Transverse colon (tissue), 4 donors: Measurements from ENCODE around the gene HRC. TPM values are rescaled to one million over a fixed set of nuclear protein-coding genes. Genes with fewer than 3 reads are reported as not detected.

Experiments
- DNase-seq: peaks from one replicate; pipeline ENCODE4 v3.0.0-alpha.2; 2019
- H3K27ac ChIP-seq, 4 donors: fragments of 200-600 bp; sonication (generic); 2 replicates each; pipeline ENCODE4 v1.5.1; 2016 to 2018; ENCODE audit warnings: inconsistent platforms in 4 of 4
- H3K27me3 ChIP-seq: fragments of 200-600 bp; sonication (generic); 2 replicates; pipeline ENCODE4 v1.5.1; 2017; ENCODE audit warnings: inconsistent platforms
- H3K36me3 ChIP-seq, 4 donors: fragments of 200-600 bp; sonication (generic); 2 replicates each; pipeline ENCODE4 v1.5.1; 2017 to 2019; ENCODE audit warnings: inconsistent platforms in 4 of 4
- H3K4me1 ChIP-seq, 4 donors: fragments of 200-600 bp; sonication (generic); 2 replicates each; pipeline ENCODE4 v1.5.1; 2017 to 2020; ENCODE audit warnings: inconsistent platforms in 4 of 4
- H3K4me3 ChIP-seq, 4 donors: fragments of 200-600 bp; sonication (generic); 1 replicate in 1 of 4; 2 replicates in 3 of 4; pipeline versions ENCODE4 v1.5.1 to v1.6.1; 2017 to 2019; ENCODE audit warnings: inconsistent platforms in 4 of 4
- H3K9me3 ChIP-seq, 2 donors: fragments of 200-600 bp; sonication (generic); 2 replicates each; pipeline ENCODE4 v1.5.1; 2017 to 2019; ENCODE audit warnings: inconsistent platforms in 2 of 2
- CTCF ChIP-seq, 5 experiments: fragments of 200-600 bp in 3 of 5; fragments of 450-650 bp in 2 of 5; sonication (generic) in 3 of 5; IDR thresholded peaks; 1 replicate in 2 of 5; 2 replicates in 3 of 5; pipeline ENCODE4 v1.5.1; 2016 to 2017; ENCODE audit warnings: antibody characterized with exemption in 5 of 5, inconsistent platforms in 3 of 5, mild to moderate bottlenecking in 2 of 5, moderate library complexity in 1 of 5
- EP300 ChIP-seq: sonication (generic); formaldehyde crosslinking; IDR thresholded peaks from one replicate; pipeline ENCODE4 v1.6.1; 2017; ENCODE audit warnings: antibody characterized with exemption, low read depth
- POLR2A ChIP-seq: fragments of 450-650 bp; IDR thresholded peaks from one replicate; pipeline ENCODE4 v1.6.1; 2016; ENCODE audit warnings: antibody characterized with exemption, mild to moderate bottlenecking, moderate library complexity
- POLR2AphosphoS5 ChIP-seq, 3 donors: sonication (generic); formaldehyde crosslinking; IDR thresholded peaks; one replicate each; pipeline ENCODE4 v1.6.1; 2016; ENCODE audit warnings: antibody characterized with exemption in 3 of 3
- WGBS, 2 donors: methylation state at CpG; one replicate each; pipeline ENCODE4 v1.1.5; 2018; ENCODE audit warnings: low coverage in 1 of 2; 5-methylcytosine and 5-hydroxymethylcytosine counted together
- in situ Hi-C, 4 donors: fragments of 200-750 bp; cut with MboI; loops; one replicate each; pipeline versions ENCODE4 v1.15.0 to v1.15.1; 2017; ENCODE audit warnings: low sequenced_read_pairs in 3 of 4, low pct_ligation_motif_present in 1 of 4, low pct_unique_long_range_greater_than_20kb in 1 of 4
- intact Hi-C: fragments of 100-400 bp; cut with DNase I; formaldehyde crosslinking; loops from one replicate; pipeline ENCODE4 v1.15.1; 2023; ENCODE audit warnings: low total_unique reads
- total RNA-seq, 4 donors: library from RNA; depleted of rRNA; stranded (reverse); fragments of >200 nt; gene quantifications; one replicate each; pipeline ENCODE4 v1.1.0, GENCODE V29; 2016

HRC gene
- under 1 TPM in 2 of 4 donors, not detected in 2; 0.16 to 0.82 TPM for total RNA-seq

- H3K27ac ChIP-seq = peak within 1 kb of the TSS in 1 of 4 donors; percentile 25
- H3K27me3 ChIP-seq = no peaks in the 10 kb centered on the region
Measured at GRCh38 chr19:49155005-49155819, at the start of gene HRC. Gene HRC (minus strand): TSS chr19:49155396. CDS start chr19:49155237, 159 bp downstream.

GRCh38 chr19:49201042-49201441, 45.8 kb upstream of the HRC start:
- TF ChIP-seq CTCF (IDR thresholded peaks at IDR 0.05) (no peak), POLR2A (no peak), EP300 (no peak)
- Histone ChIP-seq H3K4me3 (no peak overlapping the region), H3K4me1 (peaks cover 9 to 58% (median 40%) of the 10 kb centered on the region in 4 donors), H3K27ac (peak overlapping the region; percentile 64 to 84 (median 70)), H3K36me3 (peaks cover 0 to 23% (median 12%) of the 10 kb centered on the region in 4 donors), H3K27me3 (no peaks in the 10 kb centered on the region), H3K9me3 (no peaks in the 10 kb centered on the region)
- in situ Hi-C loops = loop anchor here in 3 of 4 donors (10.0 to 25.0 kb wide), 3 partner anchors 106 to 116 kb away; partner anchors contain the start of gene SNRNP70 (in 2 of the 3)
- 53 to 78% methylated on average over 6 to 7 of the region's 7 CpGs for WGBS, 2 donors
- intact Hi-C loops = loop anchor here (5.0 kb wide), 1 partner anchor 104 kb away; no protein-coding TSS in a partner anchor
- no peak for DNase-seq

More at GRCh38 chr19:49155005-49155819, at the start of gene HRC:
- in situ Hi-C loops (no loop called here), intact Hi-C loops (no loop called here)
- no peaks in the 10 kb centered on the region for H3K9me3 ChIP-seq
- TF ChIP-seq EP300 (no peak), POLR2A (no peak), CTCF (IDR thresholded peaks at IDR 0.05) (no peak), POLR2AphosphoS5 (IDR thresholded peaks at IDR 0.05) (no peak)
- no peaks in the 10 kb centered on the region for H3K36me3 ChIP-seq
- WGBS, 2 donors = 65 to 67% methylated on average over 5 to 19 of the region's 19 CpGs
- H3K4me1 ChIP-seq = peaks cover 7 to 44% (median 33%) of the 10 kb centered on the region in 4 donors
- no peak for DNase-seq
- H3K4me3 ChIP-seq = no peak within 1 kb of the TSS

GRCh38 chr19:49200238-49200862, 45.2 kb upstream of the HRC start:
- Histone ChIP-seq H3K4me3 (no peak overlapping the region), H3K27me3 (no peaks in the 10 kb centered on the region), H3K4me1 (peaks cover 9 to 65% (median 47%) of the 10 kb centered on the region in 4 donors), H3K27ac (peak overlapping the region; percentile 64 to 84 (median 70)), H3K9me3 (no peaks in the 10 kb centered on the region), H3K36me3 (peaks cover 0 to 20% (median 9%) of the 10 kb centered on the region in 4 donors)
- intact Hi-C loops (loop anchor here (5.0 kb wide), 1 partner anchor 103 kb away; no protein-coding TSS in a partner anchor), in situ Hi-C loops (loop anchor here in 3 of 4 donors (10.0 to 25.0 kb wide), 3 partner anchors 106 to 116 kb away; partner anchors contain the start of gene SNRNP70 (in 2 of the 3))
- peak; percentile 61 for DNase-seq
- WGBS, 2 donors = 86% methylated on average over 29 of the region's 29 CpGs; no CpG with 5 or more reads in 1 of the 2 donors
- peak in 1 of 3 donors; percentile 16 for TF ChIP-seq POLR2AphosphoS5 (IDR thresholded peaks at IDR 0.05)
- no peak for TF ChIP-seq CTCF (IDR thresholded peaks at IDR 0.05)
